GM12891 (cell line): ENCODE results near the gene FREM3.
"Not testable (repeated sequence)": the region's sequence is repeated elsewhere in the genome, so short reads cannot be mapped to it uniquely, and the experiment has no call there.

ENCODE experiments used
- DNase-seq: peaks from one replicate; pipeline ENCODE4 v3.0.0; 2011; ENCODE audit warnings: low spot score; ENCODE audit not compliant: insufficient read length
- FAIRE-seq: peaks from 2 replicates; lab custom pipeline; 2011; peaks lifted over from hg19 to GRCh38; lab: Jason Lieb, UNC
- PAX5 ChIP-seq: IDR thresholded peaks from 2 replicates; pipeline ENCODE4 v1.6.1; 2011; ENCODE audit warnings: low read length, moderate library complexity, mild to moderate bottlenecking; ENCODE audit not compliant: insufficient read depth, severe bottlenecking
- POLR2A ChIP-seq: IDR thresholded peaks from 2 replicates; pipeline ENCODE4 v1.6.1; 2011; ENCODE audit warnings: low read depth, low read length, control low read depth
- POLR2AphosphoS5 ChIP-seq: IDR thresholded peaks from 2 replicates; pipeline ENCODE4 v1.6.1; 2011; ENCODE audit warnings: low read depth, low read length, control low read depth
- POU2F2 ChIP-seq: IDR thresholded peaks from 2 replicates; pipeline ENCODE4 v1.6.1; 2011; ENCODE audit warnings: low read depth, mild to moderate bottlenecking, control low read depth, low read length, moderate library complexity
- SPI1 ChIP-seq: IDR thresholded peaks from 2 replicates; pipeline ENCODE4 v1.6.1; 2011; ENCODE audit warnings: low read depth, low read length, control low read depth
- TAF1 ChIP-seq: IDR thresholded peaks from 2 replicates; pipeline ENCODE4 v1.6.1; 2011; ENCODE audit warnings: low read depth, low read length, control low read depth

The FREM3 gene

GRCh38 chr4:143713553-143713952 is 13.1 kb upstream of the FREM3 start:
- TF ChIP-seq TAF1, result no peak
- TF ChIP-seq SPI1, result no peak
- FAIRE-seq (no peak), DNase-seq (no peak)

- DNase-seq (no peak), FAIRE-seq (no peak)
- TF ChIP-seq POU2F2 (no peak), POLR2A (no peak), PAX5 (no peak), POLR2AphosphoS5 (no peak), SPI1 (no peak), TAF1 (no peak)
Measured at GRCh38 chr4:143712155-143712550, 11.7 kb upstream of the FREM3 start.

GRCh38 chr4:143711543-143712154 is 11.2 kb upstream of the FREM3 start:
- no peak for FAIRE-seq
- DNase-seq, result no peak
- TF ChIP-seq POLR2AphosphoS5 (no peak), SPI1 (no peak), POLR2A (no peak), TAF1 (no peak), PAX5 (no peak), POU2F2 (no peak)

- no peak for TF ChIP-seq POU2F2
- no peak for TF ChIP-seq POLR2A
- TF ChIP-seq SPI1, result no peak
- no peak for TF ChIP-seq PAX5
- no peak for TF ChIP-seq POLR2AphosphoS5
- no peak for TF ChIP-seq TAF1
- FAIRE-seq (no peak), DNase-seq (no peak)
Measured at GRCh38 chr4:143701365-143701764, 890 bp upstream of the FREM3 start.

GRCh38 chr4:143700046-143700415 is 444 bp downstream of the FREM3 start:
- TF ChIP-seq POLR2A, result no peak
- no peak for TF ChIP-seq POLR2AphosphoS5
- TF ChIP-seq PAX5, result no peak
- FAIRE-seq (no peak), DNase-seq (no peak)

- DNase-seq (no peak), FAIRE-seq (no peak)
- TF ChIP-seq SPI1 (no peak), POLR2A (no peak), POLR2AphosphoS5 (no peak), POU2F2 (no peak), TAF1 (no peak), PAX5 (no peak)
Measured at GRCh38 chr4:143699331-143700045, 987 bp downstream of the FREM3 start.

GRCh38 chr4:143693856-143694255 is 6.6 kb downstream of the FREM3 start:
- DNase-seq, result no peak
- TF ChIP-seq SPI1 (no peak), PAX5 (no peak), POLR2A (no peak), POLR2AphosphoS5 (no peak), TAF1 (no peak), POU2F2 (no peak)
- no peak for FAIRE-seq

- TF ChIP-seq SPI1 (no peak), POU2F2 (no peak), TAF1 (no peak), PAX5 (no peak)
- DNase-seq, result no peak
- no peak for FAIRE-seq
Measured at GRCh38 chr4:143692241-143692640, 8.2 kb downstream of the FREM3 start.

GRCh38 chr4:143679434-143679833 is 21.0 kb downstream of the FREM3 start:
- no peak for TF ChIP-seq PAX5
- no peak for TF ChIP-seq POU2F2
- TF ChIP-seq POLR2AphosphoS5, result no peak
- no peak for TF ChIP-seq SPI1
- no peak for TF ChIP-seq POLR2A
- FAIRE-seq (no peak), DNase-seq (no peak)

GRCh38 chr4:143673629-143674028 is 26.8 kb downstream of the FREM3 start:
- FAIRE-seq, DNase-seq: not testable (repeated sequence)
